Stimulated activated CD4-positive, alpha-beta T cell treated with anti-CD3 and anti-CD28 coated beads, Interleukin-1b, Interleukin-23, amount 100 ng/mL, for 1 hour (primary cell): ENCODE measurements around the gene ITGA3.

Experiments used
- DNase-seq, 2 donors: peaks; one replicate each; pipeline ENCODE4 v3.0.0-alpha.2; 2020; ENCODE audit warnings: low read depth in 2 of 2

The ITGA3 gene

GRCh38 chr17:50055426-50056216 is at the start of gene ITGA3:
ITGA3 (plus strand) TSS chr17:50056110; CDS start chr17:50056440, 330 bp downstream.
- DNase-seq = peak in 1 of 2 donors; percentile 44

GRCh38 chr17:50009282-50009681 is 46.6 kb upstream of the ITGA3 start:
- no peak for DNase-seq

GRCh38 chr17:50013079-50013478 is 42.8 kb upstream of the ITGA3 start:
- no peak for DNase-seq

GRCh38 chr17:50014471-50015088 is 41.3 kb upstream of the ITGA3 start:
- no peak for DNase-seq

- no peak for DNase-seq
Measured at GRCh38 chr17:50015146-50015545, 40.8 kb upstream of the ITGA3 start.

- no peak for DNase-seq
Measured at GRCh38 chr17:50018909-50019308, 37.0 kb upstream of the ITGA3 start.

GRCh38 chr17:50020841-50021599 is 34.9 kb upstream of the ITGA3 start:
- no peak for DNase-seq

GRCh38 chr17:50021681-50022370 is 34.1 kb upstream of the ITGA3 start:
- DNase-seq = no peak

GRCh38 chr17:50022463-50023130 is 33.3 kb upstream of the ITGA3 start:
- DNase-seq = no peak

- DNase-seq = no peak
Measured at GRCh38 chr17:50023520-50023919, 32.4 kb upstream of the ITGA3 start.

GRCh38 chr17:50024808-50025207 is 31.1 kb upstream of the ITGA3 start:
- no peak for DNase-seq

GRCh38 chr17:50026046-50026675 is 29.7 kb upstream of the ITGA3 start:
- no peak for DNase-seq

- DNase-seq = peak; percentile 55 to 73
Measured at GRCh38 chr17:50026837-50027171, 29.1 kb upstream of the ITGA3 start.

- DNase-seq = no peak
Measured at GRCh38 chr17:50027172-50027880, 28.6 kb upstream of the ITGA3 start.

GRCh38 chr17:50027881-50028735 is 27.8 kb upstream of the ITGA3 start:
- no peak for DNase-seq

GRCh38 chr17:50028736-50029120 is 27.2 kb upstream of the ITGA3 start:
- DNase-seq = no peak

GRCh38 chr17:50029185-50029584 is 26.7 kb upstream of the ITGA3 start:
- no peak for DNase-seq

- DNase-seq = no peak
Measured at GRCh38 chr17:50033316-50033715, 22.6 kb upstream of the ITGA3 start.
